K562 (cell line): Measurements from ENCODE around the gene KLHL20. TPM values are rescaled to one million over a fixed set of nuclear protein-coding genes. Genes with fewer than 3 reads are reported as not detected.
A peak's percentile ranks its signal among the peaks of the same experiment; 100 is the strongest.

Experiments
- ATAC-seq: fragments of 200-7000 bp; cut with Tn5 transposase; 3 replicates; pipeline ENCODE4 v1.9.1; 2020; ENCODE audit warnings: moderate library complexity
- BruUV-seq: library from RNA; stranded (reverse); fragments of 400-500 nt; replicated peaks from 2 replicates; lab custom pipeline; 2021; lab: Mats Ljungman, UMichigan
- CTCF ChIA-PET: fragments of 300-600 bp; formaldehyde crosslinking; extraction: SDS; loops from one replicate; lab custom pipeline; 2021; ENCODE audit warnings: low intra/inter-chr PET ratio; lab: Yijun Ruan, JAX
- POLR2A ChIA-PET: fragments of 300-600, 350-650 bp; sonication (Branson Sonifier 250); formaldehyde crosslinking; extraction: SDS; loops from one replicate; lab custom pipeline; 2021; ENCODE audit warnings: antibody characterized with exemption, inconsistent platforms; lab: Yijun Ruan, JAX
- DNase-seq, 4 experiments: peaks; one replicate each; pipeline versions ENCODE4 v3.0.0 to v3.0.0-alpha.2; 2011 to 2018; ENCODE audit warnings: low spot score in 3 of 4, mixed read lengths in 3 of 4; ENCODE audit errors: extremely low read depth in 1 of 4
- FAIRE-seq: peaks from 2 replicates; lab custom pipeline; 2011; peaks lifted over from hg19 to GRCh38; lab: Jason Lieb, UNC
- H2AFZ ChIP-seq: 2 replicates; pipeline ENCODE4 v1.6.0; 2011; ENCODE audit warnings: low read depth, low read length, control low read depth, inconsistent platforms
- H3K27ac ChIP-seq: fragments of 200-600 bp; 3 replicates; pipeline ENCODE4 v1.8.0; 2011; ENCODE audit warnings: low read depth, mild to moderate bottlenecking, control low read depth, inconsistent platforms, low read length, moderate library complexity, mixed read lengths; ENCODE audit errors: extremely low read depth
- H3K27me3 ChIP-seq, 2 experiments: fragments of 300-600 bp in 1 of 2; 2 replicates in 1 of 2; 3 replicates in 1 of 2; pipeline versions ENCODE4 v1.6.0 to v1.8.0; 2011; ENCODE audit warnings: inconsistent platforms in 2 of 2, low read length in 2 of 2, mild to moderate bottlenecking in 1 of 2, mixed read lengths in 1 of 2, moderate library complexity in 1 of 2; ENCODE audit not compliant: control insufficient read depth in 2 of 2, insufficient read depth in 2 of 2
- H3K36me3 ChIP-seq: fragments of 300-600 bp; 3 replicates; pipeline ENCODE4 v1.8.0; 2011; ENCODE audit warnings: mild to moderate bottlenecking, low read length, inconsistent platforms; ENCODE audit not compliant: control insufficient read depth, insufficient read depth
- H3K4me1 ChIP-seq, 2 experiments: fragments of 200-600 bp in 1 of 2; replicated peaks in 1 of 2; 2 replicates in 1 of 2; 3 replicates in 1 of 2; pipeline versions ENCODE4 v1.5.1 to v1.8.0; 2011; ENCODE audit warnings: inconsistent platforms in 2 of 2, low read length in 2 of 2, mild to moderate bottlenecking in 1 of 2, mixed read lengths in 1 of 2, moderate library complexity in 1 of 2; ENCODE audit not compliant: control insufficient read depth in 2 of 2, insufficient read depth in 2 of 2
- H3K4me2 ChIP-seq: 2 replicates; pipeline ENCODE4 v1.6.1; 2011; ENCODE audit warnings: low read length, control low read depth, inconsistent platforms, mixed read lengths; ENCODE audit not compliant: insufficient read depth
- H3K4me3 ChIP-seq: fragments of 200-600 bp; sonication (generic), shearing (Covaris generic); 2 replicates; pipeline ENCODE4 v1.5.1; 2016; ENCODE audit warnings: control low read depth, inconsistent platforms
- H3K79me2 ChIP-seq: fragments of 200-600 bp; 3 replicates; pipeline ENCODE4 v1.8.0; 2011; ENCODE audit warnings: low read length, inconsistent platforms; ENCODE audit not compliant: control insufficient read depth, insufficient read depth
- H3K9ac ChIP-seq, 2 experiments: 2 replicates each; pipeline versions ENCODE4 v1.6.0 to v1.6.1; 2011; ENCODE audit warnings: low read depth in 2 of 2, low read length in 2 of 2, control low read depth in 1 of 2, inconsistent platforms in 1 of 2, mild to moderate bottlenecking in 1 of 2, mixed read lengths in 1 of 2; ENCODE audit not compliant: insufficient read depth in 1 of 2
- H3K9me1 ChIP-seq: one replicate; pipeline ENCODE4 v1.6.0; 2011; ENCODE audit warnings: inconsistent platforms, mild to moderate bottlenecking, low read length, moderate library complexity; ENCODE audit not compliant: control insufficient read depth, insufficient read depth
- H3K9me3 ChIP-seq: replicated peaks from 2 replicates; pipeline ENCODE4 v1.5.1; 2011; ENCODE audit warnings: low read depth, low read length, inconsistent platforms; ENCODE audit not compliant: control insufficient read depth, insufficient read depth
- H4K20me1 ChIP-seq: replicated peaks from 2 replicates; pipeline ENCODE4 v1.6.1; 2011; ENCODE audit warnings: low read length, inconsistent platforms, mixed read lengths; ENCODE audit not compliant: control insufficient read depth, insufficient read depth
- BACH1 ChIP-seq: fragments of 200-800 bp; sonication (Bioruptor generic); IDR thresholded peaks from 2 replicates; pipeline ENCODE4 v1.6.1; 2016; ENCODE audit warnings: missing genetic modification characterization, missing compliant biosample characterization
- DDX20 ChIP-seq: fragments of 450-650 bp; IDR thresholded peaks from 2 replicates; pipeline ENCODE4 v1.6.1; 2016; ENCODE audit warnings: missing genetic modification characterization, low read depth, mild to moderate bottlenecking, missing compliant biosample characterization, moderate library complexity
- GABPA ChIP-seq: fragments of 200-800 bp; sonication (Bioruptor generic); conservative IDR thresholded peaks from 2 replicates; pipeline ENCODE4 v1.6.1; 2016; ENCODE audit warnings: low read depth, missing genetic modification characterization, missing compliant biosample characterization
- ILF3 ChIP-seq: fragments of 450-650 bp; IDR thresholded peaks from 2 replicates; pipeline ENCODE4 v1.6.1; 2018; ENCODE audit warnings: antibody characterized with exemption, mild to moderate bottlenecking, moderate library complexity, borderline replicate concordance
- MECOM ChIP-seq: fragments of 250-450 bp; sonication (Bioruptor Pico); IDR thresholded peaks from 2 replicates; pipeline ENCODE4 v1.8.0; 2022; ENCODE audit warnings: inconsistent platforms
- MTF1 ChIP-seq: fragments of 250-450 bp; sonication (Bioruptor Pico); IDR thresholded peaks from 2 replicates; pipeline ENCODE4 v1.9.0; 2021; ENCODE audit warnings: moderate library complexity, mild to moderate bottlenecking, inconsistent platforms, borderline replicate concordance
- NFE2L1 ChIP-seq: fragments of 450-650 bp; IDR thresholded peaks from 2 replicates; pipeline ENCODE4 v1.6.1; 2016; ENCODE audit warnings: missing genetic modification characterization, low read depth, mild to moderate bottlenecking, missing compliant biosample characterization, moderate library complexity, borderline replicate concordance
- SMAD1 ChIP-seq: fragments of 150-350 bp; IDR thresholded peaks from 2 replicates; pipeline ENCODE4 v1.6.1; 2014; ENCODE audit warnings: low read length, low read depth; ENCODE audit not compliant: partially characterized antibody
- WGBS: fragments of 100-300 bp; shearing (Covaris generic); methylation state at CpG from one replicate; pipeline ENCODE4 v1.1.6; 2016; ENCODE audit warnings: low coverage, mixed read lengths; ENCODE audit not compliant: insufficient coverage; ENCODE audit errors: missing lambda C conversion rate; 5-methylcytosine and 5-hydroxymethylcytosine counted together
- in situ Hi-C: fragments of 300-500 bp; cut with MboI; formaldehyde crosslinking; loops from 4 replicates; pipeline ENCODE4 v1.15.0; 2018; ENCODE audit warnings: inconsistent platforms, mixed read lengths
- intact Hi-C: fragments of 100-400 bp; cut with micrococcal nuclease; formaldehyde crosslinking; loops from 2 replicates; pipeline ENCODE4 v1.14.2; 2022
- polyA plus RNA-seq, 8 experiments: library from polyadenylated mRNA; depleted of rRNA in 4 of 8; stranded (reverse) in 5 of 8; unstranded in 3 of 8; fragments of >200 nt; fragmentation: Nextera tagmentation in 2 of 8; fragmentation: Illumina TruSeq in 1 of 8; extraction: Ambion mirVana in 2 of 8; extraction: Trizol in 1 of 8; gene quantifications; 2 replicates each; pipeline versions ENCODE4 v1.2.1 to v1.2.3, GENCODE V29; 2011 to 2014; ENCODE audit warnings: inconsistent platforms in 1 of 8, missing spikeins in 1 of 8
- total RNA-seq, 7 experiments: library from RNA; depleted of rRNA in 6 of 7; stranded (reverse); fragments of >200 nt in 6 of 7; fragmentation: Illumina TruSeq in 2 of 7; extraction: Trizol in 2 of 7; gene quantifications; 2 replicates each; pipeline versions ENCODE4 v1.2.1 to v1.2.3, GENCODE V29; 2011 to 2021; ENCODE audit warnings: low replicate concordance in 1 of 7
- TF ChIP-seq, protein P1 (sequence below): sonication (generic); formaldehyde crosslinking; IDR thresholded peaks from 2 replicates; pipeline ENCODE4 v1.8.1; 2023; ENCODE audit warnings: mild to moderate bottlenecking, missing genetic modification reagents
- TF ChIP-seq, protein P2 (sequence below): fragments of 450-650 bp; conservative IDR thresholded peaks from 2 replicates; pipeline ENCODE4 v1.6.1; 2016; ENCODE audit warnings: missing genetic modification characterization, low read depth, mild to moderate bottlenecking, missing compliant biosample characterization, moderate library complexity
- TF ChIP-seq, protein P3 (sequence below): fragments of 250-450 bp; sonication (Bioruptor Pico); IDR thresholded peaks from 2 replicates; pipeline ENCODE4 v1.4.0; 2020; ENCODE audit warnings: mild to moderate bottlenecking, moderate library complexity

The KLHL20 gene
- total and polyA plus RNA-seq, 9 of the 15 experiments (the other 6 are each of a cell fraction or from before 2014, with no cell fraction given), result 8.9 to 23.2 (median 16.8) TPM

DNA sequence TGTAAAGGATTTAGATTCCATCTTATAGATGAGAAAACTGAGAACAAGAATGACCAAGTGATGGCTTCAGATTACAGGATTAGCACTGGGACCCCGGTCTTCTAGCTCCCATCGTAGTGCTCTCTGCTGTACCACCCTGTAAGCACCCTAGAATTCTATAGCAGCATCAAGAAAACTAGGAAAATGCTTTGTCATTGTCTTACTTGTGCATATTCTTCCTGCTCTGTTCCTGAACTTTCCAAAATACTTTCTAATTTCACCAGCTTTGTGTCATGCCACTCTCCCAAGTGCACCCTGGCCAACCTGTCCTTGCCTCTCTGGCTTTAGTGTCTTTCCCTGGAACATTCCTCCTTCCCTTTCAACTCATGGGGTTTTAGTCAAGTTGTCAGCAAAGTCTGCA lies 6.0 kb upstream of the KLHL20 start (continued):
- TF ChIP-seq ILF3, result no peak
- TF ChIP-seq NFE2L1, result peak; percentile 71

DNA sequence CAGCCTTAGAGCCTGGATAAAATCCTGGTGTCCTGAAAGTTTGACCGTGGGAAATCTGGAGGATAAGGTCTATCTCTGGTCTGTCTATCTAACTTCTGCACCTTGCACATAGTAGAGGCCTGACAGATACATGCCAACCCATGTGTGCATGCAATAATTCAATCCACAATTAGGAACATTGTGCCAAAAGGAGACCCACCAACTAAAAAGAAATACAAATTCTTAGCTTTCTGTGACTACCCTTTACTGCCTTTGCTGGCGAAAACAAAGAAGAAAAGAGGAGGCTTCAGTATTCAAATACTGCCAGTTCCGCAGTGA lies 381 bp upstream of the KLHL20 start:
- intact Hi-C loops (loop anchor here (1.0 to 5.0 kb wide), 3 partner anchors 43 to 284 kb away; partner anchors contain the start of genes CENPL and DARS2), in situ Hi-C loops (no loop called here)
- CTCF ChIA-PET, result no interaction called here
- H3K79me2 ChIP-seq, result peaks cover 35% of the 10 kb centered on the region
- no peaks in the 10 kb centered on the region for H3K9me3 ChIP-seq
- H3K4me1 ChIP-seq, result no peaks in the 10 kb centered on the region; a peak in 2 of 5 replicates
- TSS peak; percentile 87 for BruUV-seq
- peak overlapping the region; percentile 98 for H2AFZ ChIP-seq
- H3K27ac ChIP-seq, result peak overlapping the region; percentile 82
- TF ChIP-seq, protein P1, sequence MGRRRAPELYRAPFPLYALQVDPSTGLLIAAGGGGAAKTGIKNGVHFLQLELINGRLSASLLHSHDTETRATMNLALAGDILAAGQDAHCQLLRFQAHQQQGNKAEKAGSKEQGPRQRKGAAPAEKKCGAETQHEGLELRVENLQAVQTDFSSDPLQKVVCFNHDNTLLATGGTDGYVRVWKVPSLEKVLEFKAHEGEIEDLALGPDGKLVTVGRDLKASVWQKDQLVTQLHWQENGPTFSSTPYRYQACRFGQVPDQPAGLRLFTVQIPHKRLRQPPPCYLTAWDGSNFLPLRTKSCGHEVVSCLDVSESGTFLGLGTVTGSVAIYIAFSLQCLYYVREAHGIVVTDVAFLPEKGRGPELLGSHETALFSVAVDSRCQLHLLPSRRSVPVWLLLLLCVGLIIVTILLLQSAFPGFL (CRISPR knock-in tag), result 0 out of 2 replicates have a peak, but pooled peaks have one; percentile 49
- TF ChIP-seq SMAD1 (no peak), BACH1 (tag) (0 out of 2 replicates have a peak, but pooled peaks have one; percentile 45), MECOM (CRISPR knock-in tag) (no peak), GABPA (tag) (peak; percentile 89; the same call in 1 of the 2 replicates), MTF1 (no peak), DDX20 (tag) (0 out of 2 replicates have a peak, but pooled peaks have one; percentile 21)
- TF ChIP-seq, protein P2, sequence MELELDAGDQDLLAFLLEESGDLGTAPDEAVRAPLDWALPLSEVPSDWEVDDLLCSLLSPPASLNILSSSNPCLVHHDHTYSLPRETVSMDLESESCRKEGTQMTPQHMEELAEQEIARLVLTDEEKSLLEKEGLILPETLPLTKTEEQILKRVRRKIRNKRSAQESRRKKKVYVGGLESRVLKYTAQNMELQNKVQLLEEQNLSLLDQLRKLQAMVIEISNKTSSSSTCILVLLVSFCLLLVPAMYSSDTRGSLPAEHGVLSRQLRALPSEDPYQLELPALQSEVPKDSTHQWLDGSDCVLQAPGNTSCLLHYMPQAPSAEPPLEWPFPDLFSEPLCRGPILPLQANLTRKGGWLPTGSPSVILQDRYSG, result peak; percentile 62; the same call in 1 of the 2 replicates
- TF ChIP-seq, protein P3, sequence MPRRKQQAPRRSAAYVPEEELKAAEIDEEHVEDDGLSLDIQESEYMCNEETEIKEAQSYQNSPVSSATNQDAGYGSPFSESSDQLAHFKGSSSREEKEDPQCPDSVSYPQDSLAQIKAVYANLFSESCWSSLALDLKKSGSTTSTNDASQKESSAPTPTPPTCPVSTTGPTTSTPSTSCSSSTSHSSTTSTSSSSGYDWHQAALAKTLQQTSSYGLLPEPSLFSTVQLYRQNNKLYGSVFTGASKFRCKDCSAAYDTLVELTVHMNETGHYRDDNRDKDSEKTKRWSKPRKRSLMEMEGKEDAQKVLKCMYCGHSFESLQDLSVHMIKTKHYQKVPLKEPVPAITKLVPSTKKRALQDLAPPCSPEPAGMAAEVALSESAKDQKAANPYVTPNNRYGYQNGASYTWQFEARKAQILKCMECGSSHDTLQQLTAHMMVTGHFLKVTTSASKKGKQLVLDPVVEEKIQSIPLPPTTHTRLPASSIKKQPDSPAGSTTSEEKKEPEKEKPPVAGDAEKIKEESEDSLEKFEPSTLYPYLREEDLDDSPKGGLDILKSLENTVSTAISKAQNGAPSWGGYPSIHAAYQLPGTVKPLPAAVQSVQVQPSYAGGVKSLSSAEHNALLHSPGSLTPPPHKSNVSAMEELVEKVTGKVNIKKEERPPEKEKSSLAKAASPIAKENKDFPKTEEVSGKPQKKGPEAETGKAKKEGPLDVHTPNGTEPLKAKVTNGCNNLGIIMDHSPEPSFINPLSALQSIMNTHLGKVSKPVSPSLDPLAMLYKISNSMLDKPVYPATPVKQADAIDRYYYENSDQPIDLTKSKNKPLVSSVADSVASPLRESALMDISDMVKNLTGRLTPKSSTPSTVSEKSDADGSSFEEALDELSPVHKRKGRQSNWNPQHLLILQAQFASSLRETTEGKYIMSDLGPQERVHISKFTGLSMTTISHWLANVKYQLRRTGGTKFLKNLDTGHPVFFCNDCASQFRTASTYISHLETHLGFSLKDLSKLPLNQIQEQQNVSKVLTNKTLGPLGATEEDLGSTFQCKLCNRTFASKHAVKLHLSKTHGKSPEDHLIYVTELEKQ (CRISPR knock-in tag), result 0 out of 2 replicates have a peak, but pooled peaks have one; percentile 50
- POLR2A ChIA-PET, result interaction anchor here (0.5 to 1.7 kb wide), 23 partner anchors 10 to 1177 kb away, joined by 3 to 15 read pairs (median 3); partner anchors contain the start of genes DARS2, GAS5, PRDX6 and TEX50
- H4K20me1 ChIP-seq, result peaks cover 6% of the 10 kb centered on the region; the same call in 1 of the 2 replicates
- H3K36me3 ChIP-seq, result peaks cover 21% of the 10 kb centered on the region
- H3K9me1 ChIP-seq, result no peaks in the 10 kb centered on the region
- peak overlapping the region; percentile 80 for H3K4me3 ChIP-seq
- ATAC-seq, result no peak
- peak overlapping the region; percentile 98 for H3K4me2 ChIP-seq
- DNase-seq, result peak; percentile 24 to 41 (median 28)
- peak overlapping the region in 1 of 2 experiments; percentile 88; a peak in 2 of 4 replicates for H3K9ac ChIP-seq
- WGBS, result 7% methylated on average over 3 of the region's 3 CpGs
- H3K27me3 ChIP-seq, result no peaks in the 10 kb centered on the region
- no peak for FAIRE-seq
